HepG2 (cell line): Measurements from ENCODE around the gene OR52H1. TPM values are rescaled to one million over a fixed set of nuclear protein-coding genes. Genes with fewer than 3 reads are reported as not detected.

Experiments used
- ATAC-seq: fragments of 200-7000 bp; cut with Tn5 transposase; 3 replicates; pipeline ENCODE4 v1.9.1; 2020; ENCODE audit warnings: mild to moderate bottlenecking, moderate library complexity
- BruUV-seq: library from RNA; stranded (reverse); fragments of 400-500 nt; replicated peaks from 2 replicates; lab custom pipeline; 2021; lab: Mats Ljungman, UMichigan
- CTCF ChIA-PET: fragments of 300-600 bp; formaldehyde crosslinking; extraction: SDS; loops from one replicate; lab custom pipeline; 2021; ENCODE audit warnings: low total read pairs, inconsistent platforms, low intra/inter-chr PET ratio; lab: Yijun Ruan, JAX
- POLR2A ChIA-PET: fragments of 350-600 bp; sonication (Branson Sonifier 250); formaldehyde crosslinking; loops from one replicate; lab custom pipeline; 2020; ENCODE audit warnings: antibody characterized with exemption, inconsistent platforms; lab: Yijun Ruan, JAX
- DNase-seq: peaks from one replicate; pipeline ENCODE4 v3.0.0-alpha.2; 2015; ENCODE audit warnings: low spot score
- FAIRE-seq: peaks from 3 replicates; lab custom pipeline; 2011; peaks lifted over from hg19 to GRCh38; lab: Jason Lieb, UNC
- H2AFZ ChIP-seq: one replicate; pipeline ENCODE4 v1.6.1; 2011; ENCODE audit warnings: low read length, inconsistent platforms
- H3K27ac ChIP-seq: fragments of 300-600 bp; 3 replicates; pipeline ENCODE4 v1.8.0; 2011; ENCODE audit warnings: mixed run types, mild to moderate bottlenecking, mixed read lengths, low read length, inconsistent platforms; ENCODE audit not compliant: insufficient read depth; ENCODE audit errors: extremely low read length
- H3K27me3 ChIP-seq, 2 experiments: fragments of 200-600 bp in 1 of 2; 2 replicates in 1 of 2; 3 replicates in 1 of 2; pipeline versions ENCODE4 v1.6.0 to v1.8.0; 2011; ENCODE audit warnings: low read length in 2 of 2, mild to moderate bottlenecking in 2 of 2, moderate library complexity in 2 of 2, inconsistent platforms in 1 of 2; ENCODE audit not compliant: insufficient read depth in 2 of 2, control insufficient read depth in 1 of 2
- H3K36me3 ChIP-seq, 2 experiments: fragments of 200-600 bp in 1 of 2; replicated peaks in 1 of 2; 2 replicates in 1 of 2; 3 replicates in 1 of 2; pipeline versions ENCODE4 v1.5.1 to v1.8.0; 2011; ENCODE audit warnings: low read length in 2 of 2, inconsistent platforms in 1 of 2; ENCODE audit not compliant: insufficient read depth in 2 of 2, control insufficient read depth in 1 of 2
- H3K4me1 ChIP-seq: 2 replicates; pipeline ENCODE4 v1.5.1; 2012; ENCODE audit warnings: low read length, inconsistent platforms; ENCODE audit not compliant: insufficient read depth
- H3K4me2 ChIP-seq: 2 replicates; pipeline ENCODE4 v1.6.0; 2011; ENCODE audit warnings: low read depth, low read length, inconsistent platforms
- H3K4me3 ChIP-seq, 3 experiments: fragments of 200-600 bp in 1 of 3; sonication (generic), shearing (Covaris generic) in 1 of 3; replicated peaks in 1 of 3; 2 replicates each; pipeline ENCODE4 v1.5.1; 2011 to 2016; ENCODE audit warnings: low read length in 3 of 3, inconsistent platforms in 2 of 3, low read depth in 2 of 3, mild to moderate bottlenecking in 2 of 3, control low read depth in 1 of 3, mixed read lengths in 1 of 3; ENCODE audit not compliant: insufficient read depth in 1 of 3
- H3K79me2 ChIP-seq: one replicate; pipeline ENCODE4 v1.6.1; 2011; ENCODE audit warnings: low read length, inconsistent platforms; ENCODE audit not compliant: insufficient read depth
- H3K9ac ChIP-seq: 2 replicates; pipeline ENCODE4 v1.6.0; 2011; ENCODE audit warnings: mild to moderate bottlenecking, low read depth, low read length, inconsistent platforms; ENCODE audit not compliant: insufficient read depth
- H3K9me3 ChIP-seq: 2 replicates; pipeline ENCODE4 v1.5.1; 2012; ENCODE audit warnings: mild to moderate bottlenecking, low read length
- H4K20me1 ChIP-seq: 2 replicates; pipeline ENCODE4 v1.6.0; 2011; ENCODE audit warnings: inconsistent platforms, mild to moderate bottlenecking, low read length, moderate library complexity; ENCODE audit not compliant: insufficient read depth
- GABPA ChIP-seq, 2 experiments: IDR thresholded peaks; 2 replicates each; pipeline ENCODE4 v1.6.1; 2011 to 2016; ENCODE audit warnings: low read depth in 2 of 2, low read length in 1 of 2, missing biosample characterization in 1 of 2, missing genetic modification characterization in 1 of 2
- MAFF ChIP-seq: IDR thresholded peaks from 2 replicates; pipeline ENCODE4 v1.6.1; 2011; ENCODE audit warnings: low read depth, low read length, improper control_type of control experiment
- NAIF1 ChIP-seq: sonication (generic); formaldehyde crosslinking; IDR thresholded peaks from 2 replicates; pipeline ENCODE4 v1.5.0; 2020; ENCODE audit warnings: mild to moderate bottlenecking, missing genetic modification reagents, borderline replicate concordance
- ZNF432 ChIP-seq: sonication (generic); formaldehyde crosslinking; IDR thresholded peaks from 2 replicates; pipeline ENCODE4 v1.5.0; 2020; ENCODE audit warnings: missing genetic modification reagents, mild to moderate bottlenecking, borderline replicate concordance
- WGBS: methylation state at CpG from one replicate; pipeline ENCODE4 v1.1.6; 2017; ENCODE audit warnings: low lambda C conversion rate; 5-methylcytosine and 5-hydroxymethylcytosine counted together
- in situ Hi-C: cut with HindIII; loops from 2 replicates; pipeline ENCODE4 v1.10.0; 2017; ENCODE audit warnings: low pct_unique_long_range_greater_than_20kb; ENCODE audit not compliant: extremely low pct_ligation_motif_present
- intact Hi-C: fragments of 100-400 bp; cut with micrococcal nuclease; formaldehyde crosslinking; loops from one replicate; pipeline ENCODE4 v1.10.0; 2022; ENCODE audit not compliant: unreplicated experiment
- polyA plus RNA-seq, 8 experiments: library from polyadenylated mRNA; depleted of rRNA in 3 of 8; stranded (reverse) in 7 of 8; unstranded in 1 of 8; fragments of >200 nt; fragmentation: Illumina TruSeq in 4 of 8; extraction: Trizol in 4 of 8; gene quantifications; 2 replicates each; pipeline versions ENCODE4 v1.2.1 to v1.2.3, GENCODE V29; 2011 to 2016; ENCODE audit warnings: low read depth in 4 of 8, missing spikeins in 1 of 8, mixed read lengths in 1 of 8; ENCODE audit not compliant: insufficient read depth in 1 of 8
- total RNA-seq, 5 experiments: library from RNA; depleted of rRNA; stranded (reverse); fragments of >200 nt; fragmentation: Illumina TruSeq; extraction: Trizol; gene quantifications; 2 replicates each; pipeline ENCODE4 v1.2.3, GENCODE V29; 2016; ENCODE audit warnings: low read depth in 1 of 5
- TF ChIP-seq, protein P1 (sequence below): sonication (generic); formaldehyde crosslinking; IDR thresholded peaks from 2 replicates; pipeline ENCODE4 v1.4.0; 2020; ENCODE audit warnings: missing genetic modification reagents, mild to moderate bottlenecking, borderline replicate concordance
- TF ChIP-seq, protein P2 (sequence below): sonication (generic); formaldehyde crosslinking; IDR thresholded peaks from 2 replicates; pipeline ENCODE4 v1.4.0; 2020; ENCODE audit warnings: missing genetic modification reagents

The OR52H1 gene
- total and polyA plus RNA-seq, 2 of the 13 experiments (the other 11 are each of a cell fraction or from before 2014, with no cell fraction given) = not detected

DNA sequence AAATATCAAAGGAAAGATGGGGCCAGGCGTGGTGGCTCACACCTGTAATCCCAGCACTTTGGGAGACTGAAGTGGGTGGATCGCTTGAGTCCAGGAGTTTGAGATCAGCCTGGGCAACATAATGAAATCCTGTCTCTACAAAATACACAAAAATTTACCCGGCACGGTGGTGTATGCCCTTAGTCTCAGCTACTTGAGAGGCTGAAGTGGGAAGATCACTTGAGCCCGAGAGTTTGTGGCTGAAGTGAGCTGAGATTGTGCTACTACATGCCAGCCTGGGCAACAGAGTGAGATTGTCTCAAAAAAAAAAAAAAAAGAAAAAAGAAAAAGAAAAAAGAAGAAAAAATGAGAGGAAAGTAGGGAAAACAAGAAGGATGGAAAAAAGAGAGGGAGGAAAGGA is 44.3 kb upstream of the OR52H1 start:
- FAIRE-seq (no peak), DNase-seq (no peak), ATAC-seq (no peak)
- H3K4me3 ChIP-seq = no peak overlapping the region
- no peak overlapping the region for H3K9ac ChIP-seq
- H3K4me2 ChIP-seq = no peak overlapping the region
- no TSS peak for BruUV-seq
- no peaks in the 10 kb centered on the region for H3K36me3 ChIP-seq
- H3K27ac ChIP-seq = no peak overlapping the region
- POLR2A ChIA-PET = no interaction called here
- 25% methylated on average over 5 of the region's 5 CpGs for WGBS
- no peaks in the 10 kb centered on the region for H3K4me1 ChIP-seq
- no peak for TF ChIP-seq GABPA (IDR thresholded peaks at IDR 0.05; ENCODE audit: low read depth, low read length)
- TF ChIP-seq GABPA (CRISPR knock-in tag; IDR thresholded peaks at IDR 0.05; ENCODE audit: low read depth) = no peak
- TF ChIP-seq MAFF = no peak
- no peak for TF ChIP-seq ZNF432 (CRISPR knock-in tag)
- TF ChIP-seq, protein P1, sequence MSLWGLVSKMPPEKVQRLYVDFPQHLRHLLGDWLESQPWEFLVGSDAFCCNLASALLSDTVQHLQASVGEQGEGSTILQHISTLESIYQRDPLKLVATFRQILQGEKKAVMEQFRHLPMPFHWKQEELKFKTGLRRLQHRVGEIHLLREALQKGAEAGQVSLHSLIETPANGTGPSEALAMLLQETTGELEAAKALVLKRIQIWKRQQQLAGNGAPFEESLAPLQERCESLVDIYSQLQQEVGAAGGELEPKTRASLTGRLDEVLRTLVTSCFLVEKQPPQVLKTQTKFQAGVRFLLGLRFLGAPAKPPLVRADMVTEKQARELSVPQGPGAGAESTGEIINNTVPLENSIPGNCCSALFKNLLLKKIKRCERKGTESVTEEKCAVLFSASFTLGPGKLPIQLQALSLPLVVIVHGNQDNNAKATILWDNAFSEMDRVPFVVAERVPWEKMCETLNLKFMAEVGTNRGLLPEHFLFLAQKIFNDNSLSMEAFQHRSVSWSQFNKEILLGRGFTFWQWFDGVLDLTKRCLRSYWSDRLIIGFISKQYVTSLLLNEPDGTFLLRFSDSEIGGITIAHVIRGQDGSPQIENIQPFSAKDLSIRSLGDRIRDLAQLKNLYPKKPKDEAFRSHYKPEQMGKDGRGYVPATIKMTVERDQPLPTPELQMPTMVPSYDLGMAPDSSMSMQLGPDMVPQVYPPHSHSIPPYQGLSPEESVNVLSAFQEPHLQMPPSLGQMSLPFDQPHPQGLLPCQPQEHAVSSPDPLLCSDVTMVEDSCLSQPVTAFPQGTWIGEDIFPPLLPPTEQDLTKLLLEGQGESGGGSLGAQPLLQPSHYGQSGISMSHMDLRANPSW = no peak
- TF ChIP-seq NAIF1 = no peak
- TF ChIP-seq, protein P2, sequence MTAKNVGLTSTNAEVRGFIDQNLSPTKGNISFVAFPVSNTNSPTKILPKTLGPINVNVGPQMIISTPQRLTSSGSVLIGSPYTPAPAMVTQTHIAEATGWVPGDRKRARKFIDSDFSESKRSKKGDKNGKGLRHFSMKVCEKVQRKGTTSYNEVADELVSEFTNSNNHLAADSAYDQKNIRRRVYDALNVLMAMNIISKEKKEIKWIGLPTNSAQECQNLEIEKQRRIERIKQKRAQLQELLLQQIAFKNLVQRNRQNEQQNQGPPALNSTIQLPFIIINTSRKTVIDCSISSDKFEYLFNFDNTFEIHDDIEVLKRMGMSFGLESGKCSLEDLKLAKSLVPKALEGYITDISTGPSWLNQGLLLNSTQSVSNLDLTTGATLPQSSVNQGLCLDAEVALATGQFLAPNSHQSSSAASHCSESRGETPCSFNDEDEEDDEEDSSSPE (CRISPR knock-in tag) = no peak
- TF ChIP-seq, all 625 proteins: peak for 0
- Histone ChIP-seq H3K27me3 (no peaks in the 10 kb centered on the region), H3K79me2 (no peaks in the 10 kb centered on the region), H4K20me1 (no peaks in the 10 kb centered on the region), H2AFZ (no peak overlapping the region), H3K9me3 (no peaks in the 10 kb centered on the region)
- CTCF ChIA-PET = no interaction called here
- in situ Hi-C loops (no loop called here), intact Hi-C loops (no loop called here)
